SK-N-SH treated with all-trans-retinoic acid at 6 μM for 48 hours (cell line): ENCODE measurements around the gene SECISBP2.

Source experiments
- BACH2 ChIP-seq: fragments of 250-450 bp; sonication (Bioruptor Pico); IDR thresholded peaks from 2 replicates; pipeline ENCODE4 v1.9.0; 2021; ENCODE audit warnings: mild to moderate bottlenecking, borderline replicate concordance
- CREB5 ChIP-seq: fragments of 250-450 bp; sonication (Bioruptor Pico); IDR thresholded peaks from 2 replicates; pipeline ENCODE4 v1.5.1; 2020; ENCODE audit warnings: low read depth, mild to moderate bottlenecking, moderate library complexity
- CSRNP3 ChIP-seq: fragments of 250-450 bp; sonication (Bioruptor Pico); IDR thresholded peaks from 2 replicates; pipeline ENCODE4 v1.5.1; 2021; ENCODE audit warnings: mild to moderate bottlenecking, moderate library complexity
- ESRRG ChIP-seq: fragments of 250-450 bp; sonication (Bioruptor Pico); IDR thresholded peaks from 2 replicates; pipeline ENCODE4 v1.6.1; 2021; ENCODE audit warnings: mild to moderate bottlenecking
- GLIS3 ChIP-seq: fragments of 250-450 bp; sonication (Bioruptor Pico); IDR thresholded peaks from 2 replicates; pipeline ENCODE4 v1.5.0; 2020; ENCODE audit warnings: mild to moderate bottlenecking, moderate library complexity
- ISL1 ChIP-seq: fragments of 250-450 bp; sonication (Bioruptor Pico); IDR thresholded peaks from 2 replicates; pipeline ENCODE4 v2.1.2; 2022; ENCODE audit warnings: mild to moderate bottlenecking, moderate library complexity
- OSR1 ChIP-seq: fragments of 250-450 bp; sonication (Bioruptor Pico); IDR thresholded peaks from 2 replicates; pipeline ENCODE4 v1.8.0; 2022; ENCODE audit warnings: moderate library complexity, mild to moderate bottlenecking, inconsistent platforms
- PATZ1 ChIP-seq: fragments of 250-450 bp; sonication (Bioruptor Pico); IDR thresholded peaks from 2 replicates; pipeline ENCODE4 v1.8.0; 2020; ENCODE audit warnings: mild to moderate bottlenecking, moderate library complexity, borderline replicate concordance
- PPARA ChIP-seq: fragments of 250-450 bp; sonication (Bioruptor Pico); IDR thresholded peaks from 2 replicates; pipeline ENCODE4 v1.5.0; 2020; ENCODE audit warnings: mild to moderate bottlenecking, borderline replicate concordance
- RARB ChIP-seq: fragments of 250-450 bp; sonication (Bioruptor Pico); IDR thresholded peaks from 2 replicates; pipeline ENCODE4 v1.8.0; 2021; ENCODE audit warnings: mild to moderate bottlenecking, moderate library complexity
- TOX ChIP-seq: fragments of 250-450 bp; sonication (Bioruptor Pico); IDR thresholded peaks from 2 replicates; pipeline ENCODE4 v1.8.0; 2021; ENCODE audit warnings: mild to moderate bottlenecking, moderate library complexity, borderline replicate concordance
- ZFP30 ChIP-seq: fragments of 450-650 bp; formaldehyde crosslinking; IDR thresholded peaks from 2 replicates; pipeline ENCODE4 v1.5.0; 2022; ENCODE audit warnings: mild to moderate bottlenecking, moderate library complexity
- ZNF565 ChIP-seq: fragments of 450-650 bp; formaldehyde crosslinking; conservative IDR thresholded peaks from 2 replicates; pipeline ENCODE4 v1.5.0; 2020; ENCODE audit warnings: low read depth, mild to moderate bottlenecking, moderate library complexity

GRCh38 chr9:89391585-89391984, 73.3 kb downstream of the SECISBP2 start:
- TF ChIP-seq CSRNP3 (CRISPR knock-in tag): no peak
- TF ChIP-seq RARB: no peak
- no peak for TF ChIP-seq ZFP30
- no peak for TF ChIP-seq ESRRG (CRISPR knock-in tag)
- no peak for TF ChIP-seq ISL1 (CRISPR knock-in tag)
- TF ChIP-seq GLIS3 (CRISPR knock-in tag): no peak
- no peak for TF ChIP-seq BACH2 (CRISPR knock-in tag)
- no peak for TF ChIP-seq CREB5 (CRISPR knock-in tag)
- no peak for TF ChIP-seq ZNF565 (CRISPR knock-in tag)
- TF ChIP-seq PATZ1 (CRISPR knock-in tag): no peak
- TF ChIP-seq OSR1 (CRISPR knock-in tag): no peak
- no peak for TF ChIP-seq TOX
- no peak for TF ChIP-seq PPARA
